H4 (cell line): ENCODE measurements around the gene PKN2. TPM values are rescaled to one million over a fixed set of nuclear protein-coding genes. Genes with fewer than 3 reads are reported as not detected.
"Not testable (repeated sequence)": the region's sequence is repeated elsewhere in the genome, so short reads cannot be mapped to it uniquely, and the experiment has no call there.

Experiments
- DNase-seq: peaks from one replicate; pipeline ENCODE4 v3.0.0-alpha.2; 2015; ENCODE audit warnings: low spot score
- total RNA-seq: library from RNA; depleted of rRNA; stranded (reverse); fragments of >200 nt; shearing (Covaris generic); gene quantifications from 2 replicates; pipeline ENCODE4 v1.2.3, GENCODE V29; 2014

The PKN2 gene
- total RNA-seq, 1 experiment from 2014 or later, result 14.8 TPM

- no peak for DNase-seq
Observed at GRCh38 chr1:88680471-88680870, 3.6 kb upstream of the PKN2 start.

DNA sequence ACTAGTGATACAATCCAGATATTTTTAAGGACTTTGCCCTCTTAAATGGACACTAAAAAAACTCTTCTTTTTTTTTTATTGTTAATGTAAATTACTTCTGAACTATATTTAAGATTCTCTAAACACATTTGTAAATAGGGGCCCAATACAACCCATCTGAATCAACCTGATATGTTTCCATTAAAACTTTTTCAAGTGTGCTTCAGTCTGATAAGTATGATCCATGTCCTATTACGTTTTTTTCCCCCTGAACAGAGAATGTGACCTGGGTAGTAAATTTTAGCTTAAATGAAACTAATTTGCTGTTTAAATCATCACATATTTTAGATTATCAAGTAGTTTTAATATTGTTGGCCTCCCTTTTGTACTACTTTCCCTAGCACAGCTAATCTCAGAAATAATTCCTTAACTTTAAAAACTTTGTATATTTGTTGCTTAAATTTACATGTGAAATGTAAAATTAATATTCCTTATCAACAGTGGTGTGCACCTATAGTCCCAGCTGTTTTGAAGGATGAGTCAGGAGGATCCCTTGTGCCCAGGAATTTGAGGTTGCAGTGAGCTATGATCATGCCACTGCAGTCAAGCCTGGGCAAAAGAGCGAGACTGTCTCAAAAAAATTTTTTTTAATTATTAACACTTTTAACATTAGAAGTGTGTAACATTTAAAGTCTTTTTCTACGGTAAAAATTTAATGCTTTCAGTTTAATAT lies 3.0 kb upstream of the PKN2 start:
- DNase-seq, result no peak

GRCh38 chr1:88684482-88685258 lies 597 bp downstream of the PKN2 start:
- peak; percentile 53 for DNase-seq

GRCh38 chr1:88685259-88685620 lies 1.2 kb downstream of the PKN2 start:
- DNase-seq, result no peak

- no peak for DNase-seq
Observed at GRCh38 chr1:88691540-88691939, 7.5 kb downstream of the PKN2 start.

- DNase-seq, result no peak
Observed at GRCh38 chr1:88695781-88696180, 11.7 kb downstream of the PKN2 start.

GRCh38 chr1:88697503-88697902 lies 13.4 kb downstream of the PKN2 start:
- no peak for DNase-seq

DNA sequence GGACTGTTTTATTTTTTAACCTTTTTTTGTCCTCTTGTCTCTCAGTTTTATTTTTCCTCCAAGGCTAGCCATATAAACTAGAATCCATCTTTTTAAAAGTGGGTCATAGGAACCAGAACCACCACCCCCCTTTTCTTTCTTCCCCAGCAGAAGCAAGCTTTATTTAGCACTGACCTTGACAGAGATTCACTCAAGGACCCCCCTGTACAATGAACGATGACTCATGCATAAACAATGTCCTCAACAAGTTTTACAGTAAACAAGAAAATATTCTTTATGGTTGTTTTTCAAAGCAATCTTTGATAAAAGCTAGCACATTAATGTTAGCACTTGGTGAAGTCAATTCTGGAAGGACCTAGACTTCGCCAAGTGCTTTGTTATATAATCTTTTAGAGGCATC lies 14.1 kb downstream of the PKN2 start:
- DNase-seq, result no peak

GRCh38 chr1:88698764-88699163 lies 14.7 kb downstream of the PKN2 start:
- no peak for DNase-seq

DNA sequence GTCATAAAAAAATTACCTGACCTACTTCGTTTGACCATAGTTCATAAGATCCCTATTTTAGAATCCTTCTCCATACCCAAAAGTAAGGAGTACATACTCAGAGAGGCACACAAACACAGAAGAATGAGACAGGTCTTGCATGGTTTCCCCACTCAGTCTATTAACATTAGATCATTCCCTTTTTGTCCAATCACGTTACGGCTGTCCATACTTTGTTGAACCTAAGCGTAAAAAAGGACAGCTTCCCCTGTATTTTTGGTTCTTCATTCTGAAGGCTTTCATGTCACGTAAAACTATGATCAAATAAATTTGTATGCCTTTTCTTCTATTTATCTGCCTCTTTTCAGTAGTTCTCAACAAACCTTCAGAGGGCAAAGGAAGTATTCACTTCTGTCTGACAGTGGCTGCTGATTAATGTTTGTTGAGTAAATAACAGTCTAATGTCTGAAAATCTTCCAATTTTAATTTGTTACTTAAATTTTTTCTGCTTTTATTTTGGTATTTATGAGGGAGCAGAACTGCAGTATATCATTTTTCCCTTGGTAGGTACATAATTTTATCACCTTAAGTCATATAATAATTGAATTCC lies 16.4 kb downstream of the PKN2 start:
- no peak for DNase-seq

GRCh38 chr1:88701275-88701674 lies 17.2 kb downstream of the PKN2 start:
- no peak for DNase-seq

DNA sequence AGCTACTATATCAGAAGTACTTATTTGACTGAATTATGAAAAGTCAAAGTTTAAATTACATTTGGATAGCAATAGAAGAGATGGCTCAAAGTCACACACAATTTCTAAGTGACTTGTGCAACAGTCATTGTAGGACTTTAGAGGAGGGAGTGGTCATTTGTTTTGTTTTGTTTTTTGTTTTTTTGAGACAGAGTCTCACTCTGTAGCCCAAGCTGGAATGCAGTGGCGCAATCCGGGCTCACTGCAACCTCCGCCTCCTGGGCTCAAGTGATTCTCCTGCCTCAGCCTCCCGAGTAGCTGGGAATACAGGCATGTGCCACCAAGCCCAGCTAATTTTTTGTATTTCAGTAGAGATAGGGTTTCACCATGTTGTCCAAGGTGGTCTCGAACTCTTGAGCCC lies 17.7 kb downstream of the PKN2 start:
- DNase-seq, result not testable (repeated sequence)

GRCh38 chr1:88708011-88708410 lies 23.9 kb downstream of the PKN2 start:
- no peak for DNase-seq

DNA sequence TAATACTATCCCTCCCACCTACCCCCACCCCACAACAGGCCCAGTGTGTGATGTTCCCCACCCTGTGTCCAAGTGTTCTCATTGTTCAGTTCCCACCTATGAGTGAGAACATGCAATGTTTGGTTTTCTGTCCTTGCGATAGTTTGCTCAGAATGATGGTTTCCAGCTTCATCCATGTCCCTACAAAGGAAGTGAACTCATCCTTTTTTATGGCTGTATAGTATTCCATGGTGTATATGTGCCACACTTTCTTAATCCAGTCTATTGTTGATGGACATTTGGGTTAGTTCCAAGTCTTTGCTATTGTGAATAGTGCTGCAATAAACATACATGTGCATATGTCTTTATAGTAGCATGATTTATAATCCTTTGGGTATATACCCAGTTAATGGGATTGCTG lies 28.8 kb downstream of the PKN2 start:
- not testable (repeated sequence) for DNase-seq

GRCh38 chr1:88716571-88716970 lies 32.5 kb downstream of the PKN2 start:
- DNase-seq, result not testable (repeated sequence)

GRCh38 chr1:88722492-88722891 lies 38.4 kb downstream of the PKN2 start:
- DNase-seq, result no peak

DNA sequence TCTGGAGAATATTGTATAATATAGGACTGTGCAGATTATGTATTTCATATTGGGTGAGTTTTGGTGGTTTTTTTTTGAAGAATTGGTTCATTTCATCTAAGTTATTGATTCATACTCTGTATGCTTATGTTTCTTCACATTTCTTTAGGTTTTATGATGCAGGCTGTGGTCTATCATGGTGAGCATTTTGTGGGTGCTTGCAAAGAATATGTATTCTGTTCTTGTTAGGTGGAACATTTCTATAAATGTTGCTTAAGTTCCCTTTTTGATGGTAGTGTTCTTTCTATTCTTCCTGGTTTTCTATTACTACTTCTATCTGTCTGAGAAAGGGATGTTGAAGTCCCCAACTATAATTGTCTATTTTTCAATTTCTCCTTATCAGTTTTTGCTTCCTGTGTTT lies 42.6 kb downstream of the PKN2 start:
- no peak for DNase-seq

- no peak for DNase-seq
Observed at GRCh38 chr1:88727205-88727604, 43.1 kb downstream of the PKN2 start.

GRCh38 chr1:88729297-88729696 lies 45.2 kb downstream of the PKN2 start:
- no peak for DNase-seq

GRCh38 chr1:88730132-88730675 lies 46.1 kb downstream of the PKN2 start:
- no peak for DNase-seq

DNA sequence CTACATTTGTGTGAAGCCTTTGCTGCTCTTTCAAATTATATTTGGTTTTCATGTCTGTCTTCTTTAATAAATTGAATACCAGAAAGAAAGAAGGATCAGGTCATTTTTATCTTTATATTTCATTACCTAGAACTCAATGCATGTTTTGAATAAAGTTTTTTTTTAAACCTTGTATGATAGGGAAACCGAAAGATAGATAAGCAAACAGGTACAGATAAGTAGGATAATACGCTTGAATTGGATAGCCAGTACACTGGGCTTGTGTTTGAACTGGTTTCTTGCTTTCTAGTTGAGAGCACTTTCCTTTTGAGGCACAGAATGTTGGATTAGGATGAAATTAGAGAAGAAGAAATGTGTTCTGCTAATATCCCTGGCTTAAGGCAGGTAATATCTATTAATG lies 46.9 kb downstream of the PKN2 start:
- no peak for DNase-seq

- peak; percentile 84 for DNase-seq
Observed at GRCh38 chr1:88731475-88732269, 47.6 kb downstream of the PKN2 start.
